GM18498 (cell line): Measurements from ENCODE around the gene SORL1.
A peak's percentile ranks its signal among the peaks of the same experiment; 100 is the strongest.

ENCODE experiments used
- ATAC-seq: cut with Tn5 transposase; IDR thresholded peaks from one replicate; pipeline ENCODE4 v1.9.1; 2021; ENCODE audit warnings: mild to moderate bottlenecking, moderate library complexity; ENCODE audit not compliant: unreplicated experiment

The SORL1 gene

DNA sequence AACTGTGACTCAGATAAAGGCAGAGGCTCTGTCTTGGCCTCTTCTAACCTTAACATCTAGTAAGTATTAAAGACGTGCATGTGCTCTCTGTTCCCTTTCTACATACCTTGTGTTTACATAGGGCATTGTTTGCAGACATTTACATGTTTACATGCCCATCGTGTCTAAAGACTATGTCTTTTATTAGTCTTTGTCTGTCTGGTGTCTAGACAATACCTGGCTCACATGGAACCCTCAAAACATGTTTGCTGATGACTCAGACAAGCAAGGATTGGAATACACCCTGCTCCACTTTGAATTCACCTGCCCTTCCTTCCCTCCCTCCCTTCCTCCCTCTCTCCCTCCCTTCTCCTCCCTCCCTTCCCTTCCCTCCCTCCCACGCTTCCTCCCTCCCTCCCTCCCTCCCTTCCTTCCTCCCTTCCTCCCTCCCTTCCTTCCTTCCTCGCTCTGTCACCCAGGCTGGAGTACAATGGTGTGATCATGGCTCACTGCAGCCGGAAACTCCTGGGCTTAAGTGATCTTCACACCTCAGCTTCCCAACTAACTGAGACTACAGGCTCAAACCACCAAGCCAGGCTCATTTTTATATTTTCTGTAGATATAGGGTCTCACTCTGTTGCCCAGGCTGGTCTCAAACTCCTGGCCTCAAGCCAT lies 24.4 kb downstream of the SORL1 start:
- no peak for ATAC-seq

DNA sequence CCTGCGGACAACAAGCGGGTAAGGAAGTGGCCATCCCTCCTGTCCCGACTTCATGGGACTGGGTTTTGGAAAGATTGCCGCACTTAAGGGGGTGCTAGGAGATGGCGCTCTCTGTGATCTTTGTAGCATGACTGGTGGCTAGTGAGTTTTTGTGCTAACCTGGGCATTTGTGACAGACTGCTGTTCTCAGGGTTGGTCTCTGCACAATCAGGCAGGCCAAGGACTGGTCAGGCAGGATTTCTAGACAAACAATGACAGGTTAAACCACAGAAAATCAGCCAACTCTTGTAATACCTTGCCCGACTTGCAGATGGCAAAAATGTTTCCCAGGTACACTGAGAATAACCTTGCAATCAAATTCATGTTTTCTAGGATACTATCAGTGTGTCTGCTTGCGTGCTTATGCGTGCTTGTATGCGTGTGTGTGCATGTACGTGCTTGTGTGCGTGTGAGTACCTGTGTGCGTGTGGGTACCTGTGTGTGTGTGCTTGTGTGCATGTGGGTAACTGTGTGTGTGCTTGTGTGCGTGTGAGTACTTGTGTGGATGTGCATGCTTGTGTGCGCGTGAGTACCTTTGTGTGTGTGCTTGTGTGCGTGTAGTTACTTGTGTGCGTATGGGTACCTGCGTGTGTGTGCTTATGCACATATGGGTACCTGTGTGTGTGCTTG lies 26.2 kb downstream of the SORL1 start:
- ATAC-seq, result no peak

DNA sequence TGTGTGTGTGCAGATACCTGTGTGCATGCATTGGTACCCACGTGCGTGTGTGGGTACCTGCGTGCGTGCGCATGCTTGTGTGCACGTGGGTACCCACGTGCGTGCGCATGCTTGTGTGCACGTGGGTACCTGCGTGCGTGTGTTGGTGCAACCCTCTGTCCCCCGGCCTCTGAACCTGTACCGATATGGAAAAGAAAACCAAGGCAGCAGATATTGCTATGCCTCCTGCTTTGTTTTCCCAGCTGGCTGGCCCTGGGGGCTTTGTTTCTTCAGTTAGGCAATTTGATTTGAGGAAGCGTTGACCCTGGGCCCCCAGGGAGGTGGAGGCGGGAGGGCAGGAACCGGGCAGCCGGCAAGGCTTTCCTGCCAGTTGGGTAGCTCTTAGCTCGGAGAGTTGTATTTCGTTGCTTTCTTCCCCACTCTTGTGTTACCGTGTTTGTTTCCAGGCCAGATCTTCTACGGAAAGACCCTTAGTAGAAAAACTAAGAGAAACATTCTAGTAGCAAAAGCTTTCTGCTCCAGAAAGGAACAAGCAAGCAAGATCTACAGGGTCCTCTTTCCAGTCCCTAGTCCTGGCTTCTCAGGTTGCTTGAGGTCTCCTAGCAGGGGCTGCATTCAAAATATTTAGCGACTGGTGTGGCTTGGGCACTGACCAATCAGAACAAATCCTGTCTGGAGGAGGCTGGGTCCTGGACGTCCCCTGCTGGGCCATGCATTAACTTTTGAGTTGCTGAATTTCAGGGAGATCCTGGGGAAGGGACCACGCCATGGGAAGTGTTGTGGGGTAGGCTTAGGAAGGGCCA lies 27.0 kb downstream of the SORL1 start:
- ATAC-seq, result no peak

DNA sequence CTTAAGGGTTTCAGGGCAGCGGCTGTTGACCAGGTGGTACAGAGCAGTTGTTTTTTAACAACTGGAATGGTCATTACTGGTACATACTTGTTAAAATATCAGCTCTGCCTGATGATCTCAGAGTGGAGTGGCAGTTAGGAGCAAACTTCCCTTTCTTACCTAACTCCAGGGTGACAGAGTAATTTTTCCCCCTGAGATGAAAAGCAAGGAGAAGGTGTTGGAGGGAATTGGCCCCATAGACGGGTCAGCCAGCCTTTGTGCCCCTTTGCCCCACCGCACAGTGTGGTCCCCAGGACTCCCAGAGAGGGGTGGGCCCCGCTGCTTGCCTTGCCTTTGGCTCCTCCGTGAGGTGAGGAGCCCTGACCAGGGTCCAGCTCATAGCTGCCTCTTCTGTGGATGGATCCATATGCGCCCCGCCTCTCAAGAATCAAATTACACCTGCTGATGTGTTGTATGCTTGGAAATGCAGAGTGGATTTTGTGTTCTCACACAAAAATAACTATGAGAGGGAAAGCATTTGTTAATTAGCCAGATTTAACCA lies 27.7 kb downstream of the SORL1 start:
- no peak for ATAC-seq

DNA sequence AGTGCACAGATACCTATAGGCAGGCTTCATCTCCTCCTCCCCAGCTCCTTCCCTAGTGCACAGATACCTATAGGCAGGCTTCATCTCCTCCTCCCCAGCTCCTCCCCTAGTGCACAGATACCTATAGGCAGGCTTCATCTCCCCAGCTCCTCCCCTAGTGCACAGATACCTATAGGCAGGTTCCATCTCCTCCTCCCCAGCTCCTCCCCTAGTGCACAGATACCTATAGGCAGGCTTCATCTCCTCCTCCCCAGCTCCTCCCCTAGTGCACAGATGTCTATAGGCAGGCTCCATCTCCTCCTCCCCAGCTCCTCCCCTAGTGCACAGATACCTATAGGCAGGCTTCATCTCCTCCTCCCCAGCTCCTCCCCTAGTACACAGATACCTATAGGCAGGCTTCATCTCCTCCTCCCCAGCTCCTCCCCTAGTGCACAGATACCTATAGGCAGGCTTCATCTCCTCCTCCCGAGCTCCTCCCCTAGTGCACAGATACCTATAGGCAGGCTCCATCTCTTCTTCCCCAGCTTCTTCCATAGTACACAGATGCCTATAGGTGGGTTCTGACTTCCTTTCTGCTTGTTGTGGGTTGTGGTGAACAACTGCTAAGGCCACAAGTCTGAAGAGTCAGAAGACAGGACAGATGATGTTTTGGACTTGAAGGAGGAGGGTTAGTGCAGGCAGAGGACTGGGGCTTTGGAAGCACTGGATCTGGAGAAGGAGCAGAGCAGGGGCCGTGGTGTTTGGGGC lies 29.5 kb downstream of the SORL1 start:
- peak; percentile 56 for ATAC-seq

DNA sequence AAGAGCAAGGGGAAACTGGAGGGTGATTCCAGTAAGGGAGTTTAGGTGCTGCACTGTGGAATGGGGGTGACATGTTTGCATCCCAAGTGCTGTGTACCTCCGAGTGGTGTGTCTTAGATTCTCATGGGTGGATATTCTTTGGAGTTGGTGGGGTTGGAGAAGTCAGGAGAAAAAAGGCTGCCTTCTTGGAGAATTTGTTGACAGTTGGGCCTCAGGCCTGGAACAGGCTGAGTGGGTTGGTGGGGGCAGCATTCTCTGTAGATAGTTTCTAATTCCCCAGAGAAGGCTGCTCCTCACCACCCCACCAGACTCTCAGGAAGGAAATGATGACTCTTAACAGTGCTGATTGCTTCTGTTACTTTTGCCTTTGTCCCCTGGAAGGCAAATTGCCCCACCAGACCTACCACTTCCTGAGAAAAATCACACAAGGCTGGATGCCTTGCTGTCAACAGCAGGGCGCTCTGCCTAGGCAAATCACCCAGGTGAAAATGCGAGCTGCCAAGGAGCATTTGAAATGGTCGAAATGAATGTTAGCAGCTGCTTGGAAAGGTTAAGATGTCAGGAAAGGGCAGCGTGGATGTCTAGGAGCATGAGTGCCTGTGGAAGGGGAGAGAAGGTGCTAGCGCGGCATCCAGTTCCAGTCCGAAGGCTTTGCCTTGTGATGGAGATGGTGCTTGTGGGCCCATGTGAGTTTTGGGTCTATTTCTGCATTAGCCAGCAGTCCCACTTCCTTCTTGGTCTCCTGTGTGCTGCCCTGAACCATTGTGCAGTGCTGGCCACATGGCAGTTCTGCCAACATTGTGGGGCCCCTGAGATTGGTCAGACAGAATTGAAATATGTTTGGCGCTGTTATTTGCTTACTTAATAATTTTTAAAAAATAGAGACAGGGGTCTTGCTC lies 30.4 kb downstream of the SORL1 start:
- ATAC-seq, result peak; percentile 85

DNA sequence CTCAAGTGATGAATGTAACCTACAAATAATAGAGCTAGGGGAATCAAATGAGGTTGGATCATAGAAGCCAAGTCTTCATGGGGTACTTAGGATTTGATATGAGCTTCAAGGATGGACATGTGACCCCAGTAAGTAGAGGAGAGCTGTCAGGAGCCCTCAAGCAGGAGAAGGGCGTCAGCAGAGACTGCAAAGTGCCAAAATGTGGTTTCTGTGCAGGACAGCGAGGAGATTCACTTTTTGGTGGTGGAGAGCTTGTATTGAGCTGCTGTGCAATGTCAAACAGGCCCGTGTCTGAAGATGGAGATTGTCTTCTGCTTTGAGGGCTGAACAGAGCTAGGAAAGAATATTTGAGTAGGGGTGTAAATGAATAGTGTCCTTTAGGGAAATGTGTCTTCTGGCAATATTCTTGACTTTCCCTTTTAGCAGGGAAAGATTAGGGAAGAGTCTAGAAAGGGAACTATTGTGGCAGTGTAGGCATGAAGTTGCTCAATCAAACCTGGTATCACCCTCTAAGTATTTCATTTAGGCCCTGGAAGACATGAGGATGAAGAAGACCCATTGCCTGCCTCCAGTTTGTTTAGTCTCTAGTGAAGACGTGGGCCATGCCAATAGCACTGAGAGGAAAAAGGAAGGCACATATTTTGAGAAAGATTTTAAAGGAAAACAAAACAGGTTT lies 31.8 kb downstream of the SORL1 start:
- no peak for ATAC-seq

DNA sequence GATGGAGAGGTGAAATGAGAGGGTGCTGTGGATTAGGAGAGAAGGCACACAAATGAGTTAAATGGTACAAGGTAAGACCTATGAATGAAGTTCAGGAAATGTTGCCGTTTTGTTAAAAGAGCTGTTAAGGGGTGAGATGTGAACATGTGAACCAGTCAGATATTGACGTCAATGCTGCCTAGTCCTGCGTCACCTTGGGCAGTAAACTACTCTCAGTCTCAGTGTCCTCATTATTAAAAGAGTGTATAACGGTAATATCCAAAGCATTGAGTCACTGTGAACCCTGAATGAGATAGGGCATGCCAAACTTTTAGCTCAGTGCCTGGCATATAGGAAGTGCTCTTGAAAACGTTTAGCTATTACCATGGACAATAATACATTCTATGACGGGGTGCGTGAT lies 33.1 kb downstream of the SORL1 start:
- ATAC-seq, result no peak

DNA sequence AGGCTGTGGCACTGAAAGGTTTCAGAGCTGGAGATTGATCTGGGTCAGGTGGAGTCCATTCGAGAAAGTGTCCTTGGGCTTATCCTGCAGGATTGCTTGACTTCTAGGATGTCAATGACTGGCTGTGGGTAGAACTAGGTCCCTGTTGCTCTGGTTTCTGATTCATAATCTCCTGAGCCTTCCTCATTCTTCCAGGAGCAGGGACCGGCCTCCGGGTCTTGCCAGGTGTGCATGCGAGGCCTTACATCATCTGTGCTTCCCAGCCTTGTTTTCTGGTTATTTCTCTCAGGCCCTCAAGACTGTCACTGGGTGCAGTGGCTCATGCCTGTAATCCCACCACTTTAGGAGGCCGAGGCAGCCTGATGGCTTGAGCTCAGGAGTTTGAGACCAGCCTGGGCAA lies 33.9 kb downstream of the SORL1 start:
- no peak for ATAC-seq

DNA sequence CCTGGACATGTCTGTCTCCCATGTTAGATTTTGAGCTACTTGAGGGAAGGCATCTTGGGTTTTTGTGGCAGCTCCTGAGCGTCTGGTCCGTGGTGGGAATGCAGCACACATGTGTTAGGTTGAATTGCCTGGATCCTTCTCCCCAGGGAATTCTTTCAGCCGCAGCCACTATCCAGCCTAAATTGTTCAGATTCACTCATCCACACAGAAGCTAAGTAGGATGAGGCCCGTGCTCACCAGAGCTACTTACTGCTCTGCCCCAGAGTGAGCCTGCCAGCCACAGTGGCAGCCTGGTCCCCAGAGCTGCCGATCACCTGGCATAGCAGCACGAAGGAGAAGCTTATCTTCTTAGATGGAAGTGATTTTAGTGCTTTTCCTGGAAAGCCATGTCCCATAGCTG lies 35.1 kb downstream of the SORL1 start:
- ATAC-seq, result no peak

DNA sequence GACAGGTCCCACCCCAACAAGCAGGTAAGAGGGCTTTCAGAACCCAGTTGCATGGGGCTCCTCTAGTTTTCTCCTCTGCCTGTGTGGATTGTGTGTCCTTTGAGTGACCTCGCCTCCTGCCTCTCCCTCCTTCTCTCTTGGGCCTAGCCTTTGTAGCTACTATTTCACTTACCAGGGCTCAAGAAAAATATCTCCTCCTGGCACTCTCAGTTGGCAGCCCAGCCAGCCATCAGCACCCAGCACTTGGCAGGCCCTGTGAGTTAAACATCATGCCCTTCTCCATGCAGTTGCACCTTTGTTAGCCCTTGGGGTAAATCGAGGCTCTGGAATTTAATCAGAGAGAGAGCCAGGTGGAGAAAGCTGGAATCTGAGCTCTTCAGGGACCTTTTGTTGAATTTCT lies 36.1 kb downstream of the SORL1 start:
- ATAC-seq, result no peak

DNA sequence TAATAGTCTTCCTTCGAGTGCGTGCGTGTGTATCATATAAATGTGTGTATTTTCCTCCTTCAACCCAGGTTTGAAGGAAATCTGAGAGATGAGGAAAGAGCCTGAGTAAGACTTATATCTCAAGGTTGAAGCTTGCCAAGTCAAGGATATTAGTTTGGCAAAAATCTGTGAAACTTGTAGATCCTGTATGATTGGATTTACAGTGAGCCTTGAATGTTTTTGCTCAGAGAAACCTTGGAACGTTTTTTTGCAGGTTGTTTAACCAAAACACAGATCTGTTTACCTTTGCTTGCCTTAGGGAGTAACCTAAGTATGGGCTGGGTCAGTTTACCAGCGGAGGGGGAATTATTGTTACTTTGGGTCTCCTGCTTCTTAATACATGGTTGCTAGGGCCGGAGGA lies 36.5 kb downstream of the SORL1 start:
- no peak for ATAC-seq

DNA sequence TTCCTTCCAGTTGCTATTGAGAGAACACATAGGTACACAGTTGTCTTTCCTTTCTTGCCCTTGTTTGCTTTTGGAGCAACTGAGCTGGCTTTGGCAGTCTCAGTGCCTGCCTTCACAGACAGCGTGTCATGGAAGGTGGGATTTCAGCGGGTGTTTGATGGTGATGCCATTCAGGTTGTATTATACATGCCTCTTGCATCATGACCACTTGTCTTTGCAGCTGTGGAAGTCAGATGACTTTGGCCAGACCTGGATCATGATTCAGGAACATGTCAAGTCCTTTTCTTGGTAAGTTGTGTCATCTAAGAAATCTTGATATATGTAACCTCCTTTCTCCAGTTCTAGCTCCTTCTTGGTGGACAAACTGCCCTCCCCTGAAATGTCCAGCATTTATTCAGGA lies 37.7 kb downstream of the SORL1 start:
- no peak for ATAC-seq

DNA sequence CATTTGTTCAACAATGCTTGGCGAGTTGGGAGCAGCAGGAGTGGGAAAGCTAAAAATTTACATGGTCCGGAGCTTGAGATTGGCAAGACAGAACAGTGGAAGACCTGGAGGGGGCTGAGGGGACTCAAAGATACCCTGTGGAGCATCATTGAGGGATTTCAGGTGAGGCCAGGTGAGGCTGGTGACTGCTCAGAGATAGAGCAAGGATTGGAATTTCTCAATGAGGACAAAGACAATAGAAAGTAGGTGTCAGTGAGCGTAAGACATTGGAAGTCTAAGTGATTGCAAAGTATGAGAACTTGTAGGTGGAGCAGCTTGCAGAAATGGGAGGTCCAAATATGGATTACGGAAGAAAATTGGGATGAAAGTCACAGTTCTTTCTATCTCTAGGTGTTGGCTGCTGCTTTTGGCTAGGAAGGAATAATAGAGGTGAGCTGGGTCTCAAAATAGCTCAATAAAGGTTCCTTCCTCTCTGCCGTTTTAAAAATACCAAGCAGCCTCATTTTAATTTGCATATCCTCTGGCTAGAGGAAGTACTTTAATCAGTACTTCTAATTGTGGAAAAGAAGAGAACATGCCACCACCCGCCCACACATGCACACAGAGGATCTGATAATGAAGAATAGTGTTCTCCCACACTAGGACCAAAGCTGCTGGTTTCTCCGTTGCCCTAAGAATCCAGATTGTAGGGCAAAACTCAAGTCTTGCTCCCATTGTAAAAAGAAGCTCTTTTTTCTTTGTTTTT lies 42.4 kb downstream of the SORL1 start:
- peak; percentile 78 for ATAC-seq

DNA sequence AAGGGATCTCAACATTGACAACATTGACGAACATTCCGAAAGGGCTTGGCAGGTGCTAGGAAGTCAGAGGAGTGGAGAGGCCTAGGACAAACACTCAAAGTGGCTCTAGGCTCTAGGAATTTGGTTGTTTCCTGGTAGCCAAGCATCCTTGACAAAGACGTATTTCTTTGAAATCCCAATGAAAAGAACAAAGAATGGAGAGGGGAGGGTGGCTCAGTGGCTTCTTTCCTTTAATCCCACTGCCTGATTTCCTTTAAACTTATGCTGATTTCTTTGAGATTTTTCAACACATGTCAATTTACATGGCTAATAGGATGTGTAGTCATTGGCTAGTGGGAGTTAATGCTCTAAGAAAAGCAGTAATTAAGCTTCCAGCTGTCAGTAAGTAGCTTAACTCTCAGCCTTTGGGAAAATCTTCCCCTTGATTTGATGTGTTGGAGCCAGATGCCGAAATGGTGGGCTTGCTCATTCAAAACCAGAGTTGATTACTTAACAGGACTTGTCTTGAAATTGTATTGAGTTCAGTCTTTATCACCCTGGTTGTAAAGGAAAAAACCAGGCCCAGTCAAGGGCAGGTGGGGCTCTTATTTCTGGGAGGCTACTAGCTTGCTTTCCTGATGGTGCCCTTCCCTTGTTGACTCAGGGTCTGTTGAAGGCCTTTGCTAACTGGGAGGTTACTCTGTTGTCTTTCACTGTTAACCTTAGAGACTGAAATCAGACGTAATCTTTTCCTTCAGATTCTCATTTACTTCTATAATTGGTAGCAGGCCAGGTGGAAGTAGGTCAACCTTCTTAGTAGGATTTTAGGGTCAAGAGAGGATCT lies 45.3 kb downstream of the SORL1 start:
- no peak for ATAC-seq

DNA sequence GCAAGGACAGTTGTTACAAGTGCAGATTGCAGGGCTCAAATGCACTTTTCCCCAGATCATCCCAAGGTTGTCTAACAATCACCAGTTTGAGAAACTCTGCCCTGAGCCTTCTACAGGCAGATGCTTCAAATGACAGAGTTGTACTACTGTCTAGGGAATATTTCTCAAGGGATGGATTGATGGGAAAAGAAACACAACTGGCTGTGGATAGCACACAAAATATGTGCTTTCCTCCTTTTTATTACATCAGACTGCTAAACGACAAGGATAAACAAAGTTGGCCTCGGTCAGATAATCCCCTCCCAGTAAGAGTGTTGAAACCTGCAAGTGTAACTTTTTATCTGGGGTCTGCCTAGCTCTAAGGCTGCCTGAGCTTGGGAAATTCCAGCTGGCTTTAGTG lies 47.3 kb downstream of the SORL1 start:
- ATAC-seq, result no peak

DNA sequence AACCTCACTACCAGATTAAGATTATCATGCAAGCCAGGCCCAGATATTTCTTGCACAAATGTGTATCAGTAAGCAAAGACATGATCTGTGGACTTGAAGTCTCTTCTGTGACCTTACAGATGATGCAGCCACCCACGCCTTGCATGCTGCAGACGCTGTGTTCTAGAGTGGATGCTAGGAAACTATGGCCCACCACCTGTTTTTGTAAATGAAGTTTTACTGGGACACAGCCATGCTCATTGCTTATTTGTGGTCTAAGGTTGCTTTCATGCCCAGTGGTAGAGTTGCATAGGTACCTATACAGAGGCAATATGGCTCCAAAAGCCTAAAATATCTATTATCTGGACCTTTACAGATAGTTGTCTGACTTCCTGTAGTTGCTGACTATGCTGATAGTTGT lies 48.2 kb downstream of the SORL1 start:
- no peak for ATAC-seq

DNA sequence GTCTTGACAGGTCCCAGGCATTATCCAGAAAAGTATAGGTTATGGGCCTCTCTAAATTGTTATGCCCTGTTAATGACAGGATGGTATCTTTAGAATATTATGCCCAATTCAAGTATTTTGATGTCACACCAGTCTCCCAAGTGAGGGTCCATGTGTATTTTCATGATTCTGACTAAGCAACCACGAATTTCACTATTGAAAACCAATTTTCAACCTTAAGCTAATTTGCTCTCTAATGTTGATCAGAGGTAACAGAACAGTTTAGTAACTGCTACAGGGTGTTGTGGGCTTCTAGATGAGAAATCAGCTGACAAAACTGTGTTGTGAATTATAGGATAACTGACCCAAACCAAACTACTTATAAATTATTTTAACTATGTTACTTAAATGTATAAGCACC lies 48.6 kb downstream of the SORL1 start:
- no peak for ATAC-seq
